ENCODE data around the gene MET.
"Not testable (repeated sequence)": the region's sequence is repeated elsewhere in the genome, so short reads cannot be mapped to it uniquely, and the experiment has no call there.

DNA sequence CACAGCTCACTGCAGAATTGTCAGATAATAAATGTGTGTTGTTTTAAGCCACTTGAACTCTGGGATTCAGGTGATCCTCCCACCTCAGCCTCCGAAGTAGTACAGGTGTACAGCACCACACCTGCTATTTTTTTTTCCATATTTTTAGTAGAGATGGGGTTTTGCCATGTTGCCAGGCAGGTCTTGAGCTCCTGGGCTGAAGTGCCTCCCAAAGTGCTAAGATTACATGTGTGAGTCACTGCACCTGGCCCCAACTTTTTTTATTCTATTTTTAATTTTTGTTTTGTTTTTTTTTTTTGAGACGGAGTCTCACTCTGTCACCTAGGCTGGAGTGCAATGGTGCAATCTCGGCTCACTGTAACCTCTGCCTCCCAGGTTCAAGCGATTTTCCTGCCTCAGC is 28.8 kb upstream of the MET start:
- TF ChIP-seq, protein P1, sequence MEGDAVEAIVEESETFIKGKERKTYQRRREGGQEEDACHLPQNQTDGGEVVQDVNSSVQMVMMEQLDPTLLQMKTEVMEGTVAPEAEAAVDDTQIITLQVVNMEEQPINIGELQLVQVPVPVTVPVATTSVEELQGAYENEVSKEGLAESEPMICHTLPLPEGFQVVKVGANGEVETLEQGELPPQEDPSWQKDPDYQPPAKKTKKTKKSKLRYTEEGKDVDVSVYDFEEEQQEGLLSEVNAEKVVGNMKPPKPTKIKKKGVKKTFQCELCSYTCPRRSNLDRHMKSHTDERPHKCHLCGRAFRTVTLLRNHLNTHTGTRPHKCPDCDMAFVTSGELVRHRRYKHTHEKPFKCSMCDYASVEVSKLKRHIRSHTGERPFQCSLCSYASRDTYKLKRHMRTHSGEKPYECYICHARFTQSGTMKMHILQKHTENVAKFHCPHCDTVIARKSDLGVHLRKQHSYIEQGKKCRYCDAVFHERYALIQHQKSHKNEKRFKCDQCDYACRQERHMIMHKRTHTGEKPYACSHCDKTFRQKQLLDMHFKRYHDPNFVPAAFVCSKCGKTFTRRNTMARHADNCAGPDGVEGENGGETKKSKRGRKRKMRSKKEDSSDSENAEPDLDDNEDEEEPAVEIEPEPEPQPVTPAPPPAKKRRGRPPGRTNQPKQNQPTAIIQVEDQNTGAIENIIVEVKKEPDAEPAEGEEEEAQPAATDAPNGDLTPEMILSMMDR (IDR thresholded peaks at IDR 0.05): not testable (repeated sequence)
- not testable (repeated sequence) for TF ChIP-seq POLR2AphosphoS5 (IDR thresholded peaks at IDR 0.05; ENCODE audit: insufficient read depth in 1 of 2, low read depth in 1 of 2); POLR2A (IDR thresholded peaks at IDR 0.05)
